Endothelial cell of umbilical vein (primary cell): Measurements from ENCODE around the gene APCDD1. TPM values are rescaled to one million over a fixed set of nuclear protein-coding genes. Genes with fewer than 3 reads are reported as not detected.

Experiments
- BruUV-seq: library from RNA; stranded (reverse); fragments of 400-500 nt; replicated peaks from 2 replicates; lab custom pipeline; 2021; lab: Mats Ljungman, UMichigan
- CTCF ChIA-PET: fragments of 300-600, 350-600 bp; sonication (Branson Sonifier 250); formaldehyde crosslinking; loops from one replicate; lab custom pipeline; 2021; ENCODE audit warnings: antibody characterized with exemption, inconsistent platforms; lab: Charles Lee
- POLR2A ChIA-PET: fragments of 300-600, 350-600 bp; sonication (Branson Sonifier 250); formaldehyde crosslinking; loops from one replicate; lab custom pipeline; 2021; ENCODE audit warnings: antibody characterized with exemption, inconsistent platforms; lab: Charles Lee
- DNase-seq: peaks from one replicate; pipeline ENCODE4 v3.0.0-alpha.2; 2011; ENCODE audit warnings: low read depth, low spot score
- FAIRE-seq: peaks from 2 replicates; lab custom pipeline; 2011; peaks lifted over from hg19 to GRCh38; lab: Jason Lieb, UNC
- H2AFZ ChIP-seq: 2 replicates; pipeline ENCODE4 v1.6.0; 2012; ENCODE audit warnings: low read depth, low read length, control low read depth, inconsistent platforms
- H3K27ac ChIP-seq: 2 replicates; pipeline ENCODE4 v1.5.1; 2011; ENCODE audit warnings: low read depth, mild to moderate bottlenecking, control low read depth, low read length, moderate library complexity; ENCODE audit not compliant: insufficient read depth
- H3K27me3 ChIP-seq, 2 experiments: 2 replicates each; pipeline versions ENCODE4 v1.6.0 to v1.6.1; 2011; ENCODE audit warnings: low read length in 2 of 2, mixed read lengths in 1 of 2; ENCODE audit not compliant: control insufficient read depth in 2 of 2, insufficient read depth in 2 of 2
- H3K36me3 ChIP-seq, 2 experiments: 2 replicates in 1 of 2; 3 replicates in 1 of 2; pipeline ENCODE4 v1.5.1; 2011; ENCODE audit warnings: low read length in 2 of 2, mild to moderate bottlenecking in 1 of 2, moderate library complexity in 1 of 2; ENCODE audit not compliant: control insufficient read depth in 2 of 2, insufficient read depth in 2 of 2; ENCODE audit errors: extremely low read depth in 1 of 2
- H3K4me1 ChIP-seq: 3 replicates; pipeline ENCODE4 v1.5.1; 2011; ENCODE audit warnings: mild to moderate bottlenecking, low read length; ENCODE audit not compliant: control insufficient read depth, insufficient read depth; ENCODE audit errors: extremely low read depth
- H3K4me2 ChIP-seq: 2 replicates; pipeline ENCODE4 v1.6.1; 2011; ENCODE audit warnings: low read length, control low read depth, mixed read lengths; ENCODE audit not compliant: insufficient read depth
- H3K4me3 ChIP-seq, 3 experiments: fragments of 200-600 bp in 1 of 3; sonication (generic), shearing (Covaris generic) in 1 of 3; replicated peaks in 1 of 3; 2 replicates each; pipeline ENCODE4 v1.5.1; 2011 to 2016; ENCODE audit warnings: control low read depth in 3 of 3, low read length in 3 of 3, mild to moderate bottlenecking in 2 of 3, inconsistent platforms in 1 of 3, low read depth in 1 of 3, moderate library complexity in 1 of 3; ENCODE audit not compliant: insufficient read depth in 1 of 3
- H3K79me2 ChIP-seq: 2 replicates; pipeline ENCODE4 v1.6.0; 2012; ENCODE audit warnings: low read length, inconsistent platforms; ENCODE audit not compliant: control insufficient read depth, insufficient read depth
- H3K9ac ChIP-seq: replicated peaks from 2 replicates; pipeline ENCODE3; 2011; ENCODE audit warnings: low read length, control low read depth; ENCODE audit not compliant: insufficient read depth; ENCODE audit errors: extremely low read depth
- H3K9me1 ChIP-seq: replicated peaks from 3 replicates; pipeline ENCODE4 v1.6.0; 2011; ENCODE audit warnings: mild to moderate bottlenecking, low read length; ENCODE audit not compliant: control insufficient read depth, insufficient read depth; ENCODE audit errors: extremely low read depth
- H3K9me3 ChIP-seq: replicated peaks from 2 replicates; pipeline ENCODE4 v1.5.1; 2012; ENCODE audit warnings: low read length, inconsistent platforms; ENCODE audit not compliant: control insufficient read depth, insufficient read depth
- H4K20me1 ChIP-seq: replicated peaks from 2 replicates; pipeline ENCODE3; 2011; ENCODE audit warnings: mild to moderate bottlenecking, low read length; ENCODE audit not compliant: control insufficient read depth, insufficient read depth; ENCODE audit errors: extremely low read depth
- EZH2 ChIP-seq: IDR thresholded peaks from 2 replicates; pipeline ENCODE4 v1.6.1; 2012; ENCODE audit warnings: borderline replicate concordance, low read depth, mild to moderate bottlenecking, moderate library complexity, low read length, inconsistent platforms; ENCODE audit not compliant: severe bottlenecking
- FOS ChIP-seq: IDR thresholded peaks from 2 replicates; pipeline ENCODE4 v1.6.1; 2011; ENCODE audit warnings: mild to moderate bottlenecking, low read length, moderate library complexity, borderline replicate concordance; ENCODE audit not compliant: insufficient read depth
- GATA2 ChIP-seq: IDR thresholded peaks from 2 replicates; pipeline ENCODE4 v1.7.0; 2011; ENCODE audit warnings: low read depth, mild to moderate bottlenecking, moderate library complexity, mixed read lengths, low read length; ENCODE audit not compliant: insufficient read length, insufficient read depth
- JUN ChIP-seq: IDR thresholded peaks from 2 replicates; pipeline ENCODE4 v1.6.1; 2011; ENCODE audit warnings: borderline replicate concordance, low read depth; ENCODE audit not compliant: insufficient read length, insufficient read depth
- MYC ChIP-seq: IDR thresholded peaks from one replicate; pipeline ENCODE4 v1.6.1; 2011; ENCODE audit warnings: mild to moderate bottlenecking, low read depth, low read length
- POLR2A ChIP-seq: IDR thresholded peaks from 2 replicates; pipeline ENCODE4 v1.6.1; 2012; ENCODE audit warnings: low read depth, mild to moderate bottlenecking, control low read depth, low read length
- POLR2AphosphoS5 ChIP-seq: IDR thresholded peaks from 2 replicates; pipeline ENCODE4 v1.6.1; 2012; ENCODE audit warnings: low read depth, mild to moderate bottlenecking, control low read depth, low read length, moderate library complexity; ENCODE audit not compliant: insufficient read depth
- dilution Hi-C: fragments of 300-500 bp; cut with MboI; formaldehyde crosslinking; loops from one replicate; pipeline ENCODE4 v1.15.0; 2019; ENCODE audit warnings: low sequenced_read_pairs; ENCODE audit not compliant: extremely low pct_ligation_motif_present
- intact Hi-C: fragments of 100-400 bp; cut with micrococcal nuclease; formaldehyde crosslinking; loops from one replicate; pipeline ENCODE4 v1.10.0; 2022
- polyA plus RNA-seq, 4 experiments: library from polyadenylated mRNA; depleted of rRNA in 3 of 4; stranded (reverse) in 3 of 4; unstranded in 1 of 4; fragments of >200 nt; gene quantifications; 2 replicates each; pipeline versions ENCODE4 v1.2.1 to v1.2.3, GENCODE V29; 2011 to 2012; ENCODE audit warnings: missing spikeins in 1 of 4
- total RNA-seq: library from RNA; stranded (reverse); gene quantifications from 2 replicates; pipeline ENCODE4 v1.2.3, GENCODE V29; 2021
- TF ChIP-seq, protein P1 (sequence below), 2 donors: IDR thresholded peaks; 1 replicate in 1 of 2; 2 replicates in 1 of 2; pipeline ENCODE4 v1.5.1; 2011; ENCODE audit warnings: low read length in 2 of 2, mild to moderate bottlenecking in 2 of 2, moderate library complexity in 2 of 2, control low read depth in 1 of 2, inconsistent platforms in 1 of 2, low read depth in 1 of 2; ENCODE audit not compliant: insufficient read depth in 1 of 2; ENCODE audit errors: extremely low read depth in 1 of 2
- TF ChIP-seq, protein P2 (sequence below): IDR thresholded peaks from 2 replicates; pipeline ENCODE4 v1.6.1; 2011; ENCODE audit not compliant: insufficient read depth, insufficient read length

APCDD1 gene
- total and polyA plus RNA-seq, 2 donors (not counting 3 experiments of a cell fraction or from before 2014, with no cell fraction given): 0.95 to 1.4 TPM

DNA sequence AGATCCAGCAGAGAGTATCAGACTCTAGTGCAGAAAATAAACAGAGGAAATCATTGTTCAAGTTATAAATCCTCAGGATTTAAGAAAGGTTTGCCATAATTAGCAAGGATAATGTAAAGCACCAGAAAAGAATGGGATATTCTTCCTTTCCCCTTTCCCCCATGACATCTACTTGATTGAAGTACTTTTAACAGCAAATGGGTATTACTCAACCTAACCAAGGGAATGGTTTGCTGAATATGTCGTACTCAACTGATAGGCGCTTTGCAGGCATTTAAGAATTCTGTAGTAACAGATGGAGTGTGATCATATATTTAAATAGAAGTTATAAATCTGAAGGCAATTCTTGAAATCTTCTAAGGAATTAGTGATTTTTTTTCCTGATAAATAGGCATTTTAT, 2.7 kb downstream of the APCDD1 start:
- no peak for FAIRE-seq
- Histone ChIP-seq H3K4me3 (no peak overlapping the region), H2AFZ (no peak overlapping the region), H3K27me3 (peaks cover 49 to 51% of the 10 kb centered on the region in 2 experiments), H3K36me3 (no peaks in the 10 kb centered on the region), H3K9me3 (no peaks in the 10 kb centered on the region), H3K79me2 (no peaks in the 10 kb centered on the region), H3K4me2 (no peak overlapping the region), H3K4me1 (peaks cover 4% of the 10 kb centered on the region), H3K9me1 (no peaks in the 10 kb centered on the region), H3K9ac (no peak overlapping the region), H4K20me1 (no peaks in the 10 kb centered on the region), H3K27ac (no peak overlapping the region)
- ChIA-PET POLR2A (no interaction called here), CTCF (no interaction called here)
- TF ChIP-seq, protein P1, sequence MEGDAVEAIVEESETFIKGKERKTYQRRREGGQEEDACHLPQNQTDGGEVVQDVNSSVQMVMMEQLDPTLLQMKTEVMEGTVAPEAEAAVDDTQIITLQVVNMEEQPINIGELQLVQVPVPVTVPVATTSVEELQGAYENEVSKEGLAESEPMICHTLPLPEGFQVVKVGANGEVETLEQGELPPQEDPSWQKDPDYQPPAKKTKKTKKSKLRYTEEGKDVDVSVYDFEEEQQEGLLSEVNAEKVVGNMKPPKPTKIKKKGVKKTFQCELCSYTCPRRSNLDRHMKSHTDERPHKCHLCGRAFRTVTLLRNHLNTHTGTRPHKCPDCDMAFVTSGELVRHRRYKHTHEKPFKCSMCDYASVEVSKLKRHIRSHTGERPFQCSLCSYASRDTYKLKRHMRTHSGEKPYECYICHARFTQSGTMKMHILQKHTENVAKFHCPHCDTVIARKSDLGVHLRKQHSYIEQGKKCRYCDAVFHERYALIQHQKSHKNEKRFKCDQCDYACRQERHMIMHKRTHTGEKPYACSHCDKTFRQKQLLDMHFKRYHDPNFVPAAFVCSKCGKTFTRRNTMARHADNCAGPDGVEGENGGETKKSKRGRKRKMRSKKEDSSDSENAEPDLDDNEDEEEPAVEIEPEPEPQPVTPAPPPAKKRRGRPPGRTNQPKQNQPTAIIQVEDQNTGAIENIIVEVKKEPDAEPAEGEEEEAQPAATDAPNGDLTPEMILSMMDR (IDR thresholded peaks at IDR 0.05; ENCODE audit: extremely low read depth in 1 of 2, insufficient read depth in 1 of 2, low read depth in 1 of 2, low read length in 2 of 2): no peak
- TF ChIP-seq GATA2 (no peak), EZH2 (no peak), POLR2A (no peak), FOS (no peak), JUN (no peak), POLR2AphosphoS5 (no peak), MYC (no peak)
- TF ChIP-seq, protein P2, sequence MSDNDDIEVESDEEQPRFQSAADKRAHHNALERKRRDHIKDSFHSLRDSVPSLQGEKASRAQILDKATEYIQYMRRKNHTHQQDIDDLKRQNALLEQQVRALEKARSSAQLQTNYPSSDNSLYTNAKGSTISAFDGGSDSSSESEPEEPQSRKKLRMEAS: no peak
- no peak for DNase-seq
- no TSS peak for BruUV-seq
- intact Hi-C loops: no loop called here
- dilution Hi-C loops: no loop called here
